Measurements from ENCODE around the gene MYOM1. TPM values are rescaled to one million over a fixed set of nuclear protein-coding genes. Genes with fewer than 3 reads are reported as not detected.

MYOM1 gene
- total RNA-seq, 1 donor from 2014 or later, result 0.57 TPM

- no peaks in the 10 kb centered on the region for H3K36me3 Mint-ChIP-seq (ENCODE audit: low read depth, unreplicated experiment)
- Histone ChIP-seq H3K4me2 (ENCODE audit: low read length) (no peak overlapping the region), H3K9ac (ENCODE audit: low read length) (no peak overlapping the region), H3K27ac (ENCODE audit: low read depth, low read length) (no peak overlapping the region), H3K4me3 (ENCODE audit: insufficient read depth, low read depth, low read length) (no peak overlapping the region), H3K36me3 (ENCODE audit: insufficient read depth, low read length) (no peaks in the 10 kb centered on the region), H3K4me1 (ENCODE audit: insufficient read depth, low read length) (no peaks in the 10 kb centered on the region), H2AFZ (ENCODE audit: low read depth, low read length) (no peak overlapping the region), H4K20me1 (ENCODE audit: insufficient read depth, low read length) (no peaks in the 10 kb centered on the region), H3K79me2 (ENCODE audit: insufficient read depth, low read length) (no peaks in the 10 kb centered on the region), H3K27me3 (ENCODE audit: insufficient read depth, low read length) (no peaks in the 10 kb centered on the region), H3K9me3 (ENCODE audit: insufficient read depth, low read depth, low read length) (no peaks in the 10 kb centered on the region)
- TF ChIP-seq EZH2 (IDR thresholded peaks at IDR 0.05; ENCODE audit: insufficient read depth, low read length), result no peak
- TF ChIP-seq CTCF (IDR thresholded peaks at IDR 0.05; ENCODE audit: insufficient read depth, low read depth, low read length), result no peak
- peaks cover 3% of the 10 kb centered on the region for H3K9me3 Mint-ChIP-seq (ENCODE audit: unreplicated experiment)
- FAIRE-seq (no peak), DNase-seq (ENCODE audit: low read depth) (no peak)
- no peak overlapping the region for H3K4me3 Mint-ChIP-seq (ENCODE audit: unreplicated experiment)
- no peaks in the 10 kb centered on the region for H3K27me3 Mint-ChIP-seq (ENCODE audit: low read depth, unreplicated experiment)
- no peaks in the 10 kb centered on the region for H3K4me1 Mint-ChIP-seq (ENCODE audit: low read depth, unreplicated experiment)
- no peak overlapping the region for H3K27ac Mint-ChIP-seq (ENCODE audit: unreplicated experiment)
Observed at GRCh38 chr18:3163968-3164367, 55.8 kb downstream of the MYOM1 start.

- no peak overlapping the region for H3K27ac Mint-ChIP-seq (ENCODE audit: unreplicated experiment)
- no peaks in the 10 kb centered on the region for H3K9me3 ChIP-seq (ENCODE audit: insufficient read depth, low read depth, low read length)
- H3K27me3 ChIP-seq (ENCODE audit: insufficient read depth, low read length), result no peaks in the 10 kb centered on the region
- no peaks in the 10 kb centered on the region for H3K4me1 Mint-ChIP-seq (ENCODE audit: low read depth, unreplicated experiment)
- H3K79me2 ChIP-seq (ENCODE audit: insufficient read depth, low read length), result no peaks in the 10 kb centered on the region
- no peak overlapping the region for H3K4me3 ChIP-seq (ENCODE audit: insufficient read depth, low read depth, low read length)
- no peaks in the 10 kb centered on the region for H3K36me3 ChIP-seq (ENCODE audit: insufficient read depth, low read length)
- no peaks in the 10 kb centered on the region for H4K20me1 ChIP-seq (ENCODE audit: insufficient read depth, low read length)
- no peak overlapping the region for H3K4me3 Mint-ChIP-seq (ENCODE audit: unreplicated experiment)
- no peaks in the 10 kb centered on the region for H3K4me1 ChIP-seq (ENCODE audit: insufficient read depth, low read length)
- H3K27ac ChIP-seq (ENCODE audit: low read depth, low read length), result no peak overlapping the region
- TF ChIP-seq CTCF (IDR thresholded peaks at IDR 0.05; ENCODE audit: insufficient read depth, low read depth, low read length) (no peak), EZH2 (IDR thresholded peaks at IDR 0.05; ENCODE audit: insufficient read depth, low read length) (no peak)
- peaks cover 3% of the 10 kb centered on the region for H3K9me3 Mint-ChIP-seq (ENCODE audit: unreplicated experiment)
- no peak overlapping the region for H3K9ac ChIP-seq (ENCODE audit: low read length)
- DNase-seq (ENCODE audit: low read depth) (no peak), FAIRE-seq (no peak)
- H2AFZ ChIP-seq (ENCODE audit: low read depth, low read length), result no peak overlapping the region
- H3K27me3 Mint-ChIP-seq (ENCODE audit: low read depth, unreplicated experiment), result peaks cover 2% of the 10 kb centered on the region
- no peaks in the 10 kb centered on the region for H3K36me3 Mint-ChIP-seq (ENCODE audit: low read depth, unreplicated experiment)
- no peak overlapping the region for H3K4me2 ChIP-seq (ENCODE audit: low read length)
Observed at GRCh38 chr18:3162181-3162580, 57.6 kb downstream of the MYOM1 start.

- H3K9me3 ChIP-seq (ENCODE audit: insufficient read depth, low read depth, low read length), result no peaks in the 10 kb centered on the region
- no peak for FAIRE-seq
- H3K4me1 Mint-ChIP-seq (ENCODE audit: low read depth, unreplicated experiment), result no peaks in the 10 kb centered on the region
- H3K4me1 ChIP-seq (ENCODE audit: insufficient read depth, low read length), result no peaks in the 10 kb centered on the region
- H3K27me3 Mint-ChIP-seq (ENCODE audit: low read depth, unreplicated experiment), result peaks cover 7% of the 10 kb centered on the region
- no peaks in the 10 kb centered on the region for H4K20me1 ChIP-seq (ENCODE audit: insufficient read depth, low read length)
- no peak overlapping the region for H2AFZ ChIP-seq (ENCODE audit: low read depth, low read length)
- H3K79me2 ChIP-seq (ENCODE audit: insufficient read depth, low read length), result no peaks in the 10 kb centered on the region
- peaks cover 3% of the 10 kb centered on the region for H3K9me3 Mint-ChIP-seq (ENCODE audit: unreplicated experiment)
- H3K4me2 ChIP-seq (ENCODE audit: low read length), result no peak overlapping the region
- no peak overlapping the region for H3K27ac Mint-ChIP-seq (ENCODE audit: unreplicated experiment)
- H3K4me3 ChIP-seq (ENCODE audit: insufficient read depth, low read depth, low read length), result no peak overlapping the region
- H3K9ac ChIP-seq (ENCODE audit: low read length), result no peak overlapping the region
- H3K27me3 ChIP-seq (ENCODE audit: insufficient read depth, low read length), result no peaks in the 10 kb centered on the region
- no peak for DNase-seq (ENCODE audit: low read depth)
- H3K4me3 Mint-ChIP-seq (ENCODE audit: unreplicated experiment), result no peak overlapping the region
- H3K27ac ChIP-seq (ENCODE audit: low read depth, low read length), result no peak overlapping the region
- no peaks in the 10 kb centered on the region for H3K36me3 ChIP-seq (ENCODE audit: insufficient read depth, low read length)
- no peaks in the 10 kb centered on the region for H3K36me3 Mint-ChIP-seq (ENCODE audit: low read depth, unreplicated experiment)
- TF ChIP-seq CTCF (IDR thresholded peaks at IDR 0.05; ENCODE audit: insufficient read depth, low read depth, low read length) (no peak), EZH2 (IDR thresholded peaks at IDR 0.05; ENCODE audit: insufficient read depth, low read length) (no peak)
Observed at GRCh38 chr18:3159830-3160229, 59.9 kb downstream of the MYOM1 start.

Measured in astrocyte (in vitro differentiated cells and primary cell).